HEK293 (cell line): Measurements from ENCODE around the gene ZSCAN10.

Source experiments
- GLI4 ChIP-seq: fragments of 450-650 bp; formaldehyde crosslinking; IDR thresholded peaks from 2 replicates; pipeline ENCODE4 v1.5.1; 2016; ENCODE audit warnings: missing biosample characterization, missing genetic modification characterization
- KLF10 ChIP-seq: fragments of 450-650 bp; IDR thresholded peaks from 2 replicates; pipeline ENCODE4 v1.5.1; 2018; ENCODE audit warnings: missing biosample characterization, mild to moderate bottlenecking, missing genetic modification characterization
- MEIS1 ChIP-seq: sonication (generic); formaldehyde crosslinking; IDR thresholded peaks from 2 replicates; pipeline ENCODE4 v1.8.1; 2022; ENCODE audit warnings: missing genetic modification reagents, mild to moderate bottlenecking, borderline replicate concordance
- MYNN ChIP-seq: fragments of 450-650 bp; formaldehyde crosslinking; IDR thresholded peaks from 2 replicates; pipeline ENCODE4 v1.5.1; 2016; ENCODE audit warnings: missing biosample characterization, missing genetic modification characterization, borderline replicate concordance
- SCRT2 ChIP-seq: fragments of 450-650 bp; formaldehyde crosslinking; IDR thresholded peaks from 2 replicates; pipeline ENCODE4 v1.5.1; 2016; ENCODE audit warnings: missing biosample characterization, missing genetic modification characterization
- WT1 ChIP-seq: fragments of 450-650 bp; formaldehyde crosslinking; IDR thresholded peaks from 2 replicates; pipeline ENCODE4 v1.5.1; 2016; ENCODE audit warnings: missing biosample characterization, missing genetic modification characterization
- ZBTB1 ChIP-seq: fragments of 450-650 bp; formaldehyde crosslinking; IDR thresholded peaks from 2 replicates; pipeline ENCODE4 v1.5.1; 2016; ENCODE audit warnings: missing biosample characterization, missing genetic modification characterization
- ZBTB48 ChIP-seq: fragments of 450-650 bp; formaldehyde crosslinking; IDR thresholded peaks from 2 replicates; pipeline ENCODE4 v1.5.1; 2016; ENCODE audit warnings: missing biosample characterization, missing genetic modification characterization
- ZFHX2 ChIP-seq: fragments of 450-650 bp; formaldehyde crosslinking; conservative IDR thresholded peaks from 2 replicates; pipeline ENCODE4 v1.5.1; 2016; ENCODE audit warnings: missing biosample characterization, missing genetic modification characterization
- ZIC2 ChIP-seq: fragments of 450-650 bp; formaldehyde crosslinking; IDR thresholded peaks from 2 replicates; pipeline ENCODE4 v1.5.1; 2016; ENCODE audit warnings: missing biosample characterization, missing genetic modification characterization
- ZNF133 ChIP-seq: fragments of 450-650 bp; formaldehyde crosslinking; IDR thresholded peaks from 2 replicates; pipeline ENCODE4 v1.5.1; 2016; ENCODE audit warnings: missing biosample characterization, missing genetic modification characterization
- ZNF174 ChIP-seq: fragments of 450-650 bp; formaldehyde crosslinking; IDR thresholded peaks from 2 replicates; pipeline ENCODE4 v1.5.0; 2017; ENCODE audit warnings: missing biosample characterization, mild to moderate bottlenecking, missing genetic modification characterization
- ZNF175 ChIP-seq: fragments of 450-650 bp; formaldehyde crosslinking; IDR thresholded peaks from 2 replicates; pipeline ENCODE4 v1.5.1; 2016; ENCODE audit warnings: missing biosample characterization, missing genetic modification characterization
- ZNF19 ChIP-seq: fragments of 450-650 bp; formaldehyde crosslinking; IDR thresholded peaks from 2 replicates; pipeline ENCODE4; 2016; ENCODE audit warnings: missing biosample characterization, missing genetic modification characterization, low read depth
- ZNF23 ChIP-seq: fragments of 450-650 bp; formaldehyde crosslinking; IDR thresholded peaks from 2 replicates; pipeline ENCODE4 v1.5.1; 2016; ENCODE audit warnings: missing biosample characterization, missing genetic modification characterization, borderline replicate concordance
- ZNF302 ChIP-seq: fragments of 450-650 bp; formaldehyde crosslinking; IDR thresholded peaks from 2 replicates; pipeline ENCODE4 v1.5.1; 2016; ENCODE audit warnings: missing biosample characterization, missing genetic modification characterization, low read depth
- ZNF335 ChIP-seq: fragments of 450-650 bp; formaldehyde crosslinking; conservative IDR thresholded peaks from 2 replicates; pipeline ENCODE4 v1.5.1; 2016; ENCODE audit warnings: missing biosample characterization, missing genetic modification characterization
- ZNF341 ChIP-seq: fragments of 450-650 bp; formaldehyde crosslinking; IDR thresholded peaks from 2 replicates; pipeline ENCODE4; 2016; ENCODE audit warnings: low read depth, missing biosample characterization, missing genetic modification characterization
- ZNF350 ChIP-seq: fragments of 450-650 bp; formaldehyde crosslinking; IDR thresholded peaks from 2 replicates; pipeline ENCODE4 v1.5.0; 2017; ENCODE audit warnings: missing biosample characterization, mild to moderate bottlenecking, missing genetic modification characterization
- ZNF433 ChIP-seq: fragments of 450-650 bp; formaldehyde crosslinking; IDR thresholded peaks from 2 replicates; pipeline ENCODE4 v1.5.1; 2016; ENCODE audit warnings: missing biosample characterization, missing genetic modification characterization, low read depth
- ZNF473 ChIP-seq: fragments of 450-650 bp; formaldehyde crosslinking; IDR thresholded peaks from 2 replicates; pipeline ENCODE4 v1.5.1; 2017; ENCODE audit warnings: missing biosample characterization, missing genetic modification characterization
- ZNF555 ChIP-seq: fragments of 450-650 bp; formaldehyde crosslinking; conservative IDR thresholded peaks from 2 replicates; pipeline ENCODE4 v1.5.1; 2017; ENCODE audit warnings: missing biosample characterization, mild to moderate bottlenecking, missing genetic modification characterization, inconsistent platforms
- ZNF585B ChIP-seq: fragments of 450-650 bp; formaldehyde crosslinking; IDR thresholded peaks from 2 replicates; pipeline ENCODE4 v1.5.1; 2016; ENCODE audit warnings: missing biosample characterization, missing genetic modification characterization
- ZNF600 ChIP-seq: fragments of 450-650 bp; formaldehyde crosslinking; IDR thresholded peaks from 2 replicates; pipeline ENCODE4 v1.5.1; 2016; ENCODE audit warnings: missing biosample characterization, missing genetic modification characterization
- ZNF660 ChIP-seq: fragments of 450-650 bp; IDR thresholded peaks from 2 replicates; pipeline ENCODE4 v1.5.1; 2018; ENCODE audit warnings: missing biosample characterization, mild to moderate bottlenecking, missing genetic modification characterization
- ZNF747 ChIP-seq: fragments of 450-650 bp; formaldehyde crosslinking; IDR thresholded peaks from 2 replicates; pipeline ENCODE4 v1.5.1; 2016; ENCODE audit warnings: missing biosample characterization, missing genetic modification characterization
- ZSCAN23 ChIP-seq: fragments of 450-650 bp; formaldehyde crosslinking; IDR thresholded peaks from 2 replicates; pipeline ENCODE4 v1.5.1; 2016; ENCODE audit warnings: missing biosample characterization, missing genetic modification characterization
- TF ChIP-seq, protein P1 (sequence below): fragments of 450-650 bp; formaldehyde crosslinking; IDR thresholded peaks from 2 replicates; pipeline ENCODE4 v1.5.1; 2017; ENCODE audit warnings: missing biosample characterization, mild to moderate bottlenecking, missing genetic modification characterization, moderate library complexity
- TF ChIP-seq, protein P2 (sequence below): fragments of 450-650 bp; formaldehyde crosslinking; IDR thresholded peaks from 2 replicates; pipeline ENCODE4 v1.5.1; 2017; ENCODE audit warnings: missing biosample characterization, missing genetic modification characterization
- TF ChIP-seq, protein P3 (sequence below): fragments of 450-650 bp; formaldehyde crosslinking; IDR thresholded peaks from 2 replicates; pipeline ENCODE4 v1.5.1; 2017; ENCODE audit warnings: missing biosample characterization, missing genetic modification characterization
- TF ChIP-seq, protein P4 (sequence below): fragments of 450-650 bp; formaldehyde crosslinking; IDR thresholded peaks from 2 replicates; pipeline ENCODE4 v1.5.1; 2016; ENCODE audit warnings: missing biosample characterization, missing genetic modification characterization
- TF ChIP-seq, protein P5 (sequence below): fragments of 450-650 bp; formaldehyde crosslinking; IDR thresholded peaks from 2 replicates; pipeline ENCODE4 v1.5.1; 2016; ENCODE audit warnings: missing biosample characterization, missing genetic modification characterization, borderline replicate concordance

The ZSCAN10 gene

DNA sequence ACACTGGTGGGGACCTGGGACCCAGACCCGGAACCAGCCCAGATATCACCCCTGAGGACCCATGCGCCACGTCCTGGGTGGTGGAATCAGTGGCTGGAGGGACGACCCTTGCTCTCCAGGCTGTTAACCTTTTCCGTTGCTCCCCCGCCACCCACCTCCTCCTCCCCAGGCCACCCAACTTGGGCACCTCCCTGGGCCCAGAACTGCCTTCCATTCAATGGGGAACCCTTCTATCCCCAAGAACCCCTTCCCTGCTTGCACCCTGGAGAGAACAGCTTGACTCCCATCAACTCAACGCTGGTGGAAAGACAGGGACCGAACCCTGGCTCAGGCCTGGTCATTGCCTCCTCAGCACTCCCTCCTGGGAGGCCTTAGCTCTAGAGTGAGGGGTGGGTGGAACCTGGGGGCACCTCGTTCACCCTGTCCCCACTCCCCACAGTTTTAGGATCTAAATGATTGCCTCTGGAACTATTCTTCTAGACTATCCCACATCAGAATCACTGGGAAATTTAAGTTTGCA is 39.3 kb downstream of the ZSCAN10 start (continued):
- TF ChIP-seq, protein P1, sequence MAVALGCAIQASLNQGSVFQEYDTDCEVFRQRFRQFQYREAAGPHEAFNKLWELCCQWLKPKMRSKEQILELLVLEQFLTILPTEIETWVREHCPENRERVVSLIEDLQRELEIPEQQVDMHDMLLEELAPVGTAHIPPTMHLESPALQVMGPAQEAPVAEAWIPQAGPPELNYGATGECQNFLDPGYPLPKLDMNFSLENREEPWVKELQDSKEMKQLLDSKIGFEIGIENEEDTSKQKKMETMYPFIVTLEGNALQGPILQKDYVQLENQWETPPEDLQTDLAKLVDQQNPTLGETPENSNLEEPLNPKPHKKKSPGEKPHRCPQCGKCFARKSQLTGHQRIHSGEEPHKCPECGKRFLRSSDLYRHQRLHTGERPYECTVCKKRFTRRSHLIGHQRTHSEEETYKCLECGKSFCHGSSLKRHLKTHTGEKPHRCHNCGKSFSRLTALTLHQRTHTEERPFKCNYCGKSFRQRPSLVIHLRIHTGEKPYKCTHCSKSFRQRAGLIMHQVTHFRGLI (tag by site-specific recombination): no peak
- TF ChIP-seq ZNF302 (tag by site-specific recombination) (no peak), ZNF585B (tag by site-specific recombination) (no peak), ZNF335 (tag by site-specific recombination) (no peak), ZNF350 (tag by site-specific recombination) (no peak), ZBTB1 (tag by site-specific recombination) (no peak), ZNF174 (tag by site-specific recombination) (no peak), ZSCAN23 (no peak), KLF10 (tag by site-specific recombination) (no peak), ZNF660 (no peak), ZIC2 (peak; percentile 44), ZNF19 (tag by site-specific recombination) (no peak), SCRT2 (no peak), MYNN (tag by site-specific recombination) (no peak), ZNF133 (tag by site-specific recombination) (no peak), ZNF473 (tag by site-specific recombination) (no peak), GLI4 (0 out of 2 replicates have a peak, but pooled peaks have one; percentile 26), ZNF23 (no peak), ZNF175 (tag by site-specific recombination) (no peak), WT1 (no peak), ZNF433 (tag by site-specific recombination) (no peak), ZNF555 (tag by site-specific recombination) (no peak), MEIS1 (CRISPR knock-in tag) (no peak), ZNF747 (no peak), ZNF341 (tag by site-specific recombination) (0 out of 2 replicates have a peak, but pooled peaks have one; percentile 5), ZFHX2 (tag by site-specific recombination) (0 out of 2 replicates have a peak, but pooled peaks have one; percentile 5), ZNF600 (no peak), ZBTB48 (no peak)
- TF ChIP-seq, protein P2, sequence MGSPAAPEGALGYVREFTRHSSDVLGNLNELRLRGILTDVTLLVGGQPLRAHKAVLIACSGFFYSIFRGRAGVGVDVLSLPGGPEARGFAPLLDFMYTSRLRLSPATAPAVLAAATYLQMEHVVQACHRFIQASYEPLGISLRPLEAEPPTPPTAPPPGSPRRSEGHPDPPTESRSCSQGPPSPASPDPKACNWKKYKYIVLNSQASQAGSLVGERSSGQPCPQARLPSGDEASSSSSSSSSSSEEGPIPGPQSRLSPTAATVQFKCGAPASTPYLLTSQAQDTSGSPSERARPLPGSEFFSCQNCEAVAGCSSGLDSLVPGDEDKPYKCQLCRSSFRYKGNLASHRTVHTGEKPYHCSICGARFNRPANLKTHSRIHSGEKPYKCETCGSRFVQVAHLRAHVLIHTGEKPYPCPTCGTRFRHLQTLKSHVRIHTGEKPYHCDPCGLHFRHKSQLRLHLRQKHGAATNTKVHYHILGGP: no peak
- TF ChIP-seq, protein P3, sequence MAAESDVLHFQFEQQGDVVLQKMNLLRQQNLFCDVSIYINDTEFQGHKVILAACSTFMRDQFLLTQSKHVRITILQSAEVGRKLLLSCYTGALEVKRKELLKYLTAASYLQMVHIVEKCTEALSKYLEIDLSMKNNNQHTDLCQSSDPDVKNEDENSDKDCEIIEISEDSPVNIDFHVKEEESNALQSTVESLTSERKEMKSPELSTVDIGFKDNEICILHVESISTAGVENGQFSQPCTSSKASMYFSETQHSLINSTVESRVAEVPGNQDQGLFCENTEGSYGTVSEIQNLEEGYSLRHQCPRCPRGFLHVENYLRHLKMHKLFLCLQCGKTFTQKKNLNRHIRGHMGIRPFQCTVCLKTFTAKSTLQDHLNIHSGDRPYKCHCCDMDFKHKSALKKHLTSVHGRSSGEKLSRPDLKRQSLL: no peak
- TF ChIP-seq, protein P4, sequence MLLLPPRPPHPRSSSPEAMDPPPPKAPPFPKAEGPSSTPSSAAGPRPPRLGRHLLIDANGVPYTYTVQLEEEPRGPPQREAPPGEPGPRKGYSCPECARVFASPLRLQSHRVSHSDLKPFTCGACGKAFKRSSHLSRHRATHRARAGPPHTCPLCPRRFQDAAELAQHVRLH: no peak
- TF ChIP-seq, protein P5, sequence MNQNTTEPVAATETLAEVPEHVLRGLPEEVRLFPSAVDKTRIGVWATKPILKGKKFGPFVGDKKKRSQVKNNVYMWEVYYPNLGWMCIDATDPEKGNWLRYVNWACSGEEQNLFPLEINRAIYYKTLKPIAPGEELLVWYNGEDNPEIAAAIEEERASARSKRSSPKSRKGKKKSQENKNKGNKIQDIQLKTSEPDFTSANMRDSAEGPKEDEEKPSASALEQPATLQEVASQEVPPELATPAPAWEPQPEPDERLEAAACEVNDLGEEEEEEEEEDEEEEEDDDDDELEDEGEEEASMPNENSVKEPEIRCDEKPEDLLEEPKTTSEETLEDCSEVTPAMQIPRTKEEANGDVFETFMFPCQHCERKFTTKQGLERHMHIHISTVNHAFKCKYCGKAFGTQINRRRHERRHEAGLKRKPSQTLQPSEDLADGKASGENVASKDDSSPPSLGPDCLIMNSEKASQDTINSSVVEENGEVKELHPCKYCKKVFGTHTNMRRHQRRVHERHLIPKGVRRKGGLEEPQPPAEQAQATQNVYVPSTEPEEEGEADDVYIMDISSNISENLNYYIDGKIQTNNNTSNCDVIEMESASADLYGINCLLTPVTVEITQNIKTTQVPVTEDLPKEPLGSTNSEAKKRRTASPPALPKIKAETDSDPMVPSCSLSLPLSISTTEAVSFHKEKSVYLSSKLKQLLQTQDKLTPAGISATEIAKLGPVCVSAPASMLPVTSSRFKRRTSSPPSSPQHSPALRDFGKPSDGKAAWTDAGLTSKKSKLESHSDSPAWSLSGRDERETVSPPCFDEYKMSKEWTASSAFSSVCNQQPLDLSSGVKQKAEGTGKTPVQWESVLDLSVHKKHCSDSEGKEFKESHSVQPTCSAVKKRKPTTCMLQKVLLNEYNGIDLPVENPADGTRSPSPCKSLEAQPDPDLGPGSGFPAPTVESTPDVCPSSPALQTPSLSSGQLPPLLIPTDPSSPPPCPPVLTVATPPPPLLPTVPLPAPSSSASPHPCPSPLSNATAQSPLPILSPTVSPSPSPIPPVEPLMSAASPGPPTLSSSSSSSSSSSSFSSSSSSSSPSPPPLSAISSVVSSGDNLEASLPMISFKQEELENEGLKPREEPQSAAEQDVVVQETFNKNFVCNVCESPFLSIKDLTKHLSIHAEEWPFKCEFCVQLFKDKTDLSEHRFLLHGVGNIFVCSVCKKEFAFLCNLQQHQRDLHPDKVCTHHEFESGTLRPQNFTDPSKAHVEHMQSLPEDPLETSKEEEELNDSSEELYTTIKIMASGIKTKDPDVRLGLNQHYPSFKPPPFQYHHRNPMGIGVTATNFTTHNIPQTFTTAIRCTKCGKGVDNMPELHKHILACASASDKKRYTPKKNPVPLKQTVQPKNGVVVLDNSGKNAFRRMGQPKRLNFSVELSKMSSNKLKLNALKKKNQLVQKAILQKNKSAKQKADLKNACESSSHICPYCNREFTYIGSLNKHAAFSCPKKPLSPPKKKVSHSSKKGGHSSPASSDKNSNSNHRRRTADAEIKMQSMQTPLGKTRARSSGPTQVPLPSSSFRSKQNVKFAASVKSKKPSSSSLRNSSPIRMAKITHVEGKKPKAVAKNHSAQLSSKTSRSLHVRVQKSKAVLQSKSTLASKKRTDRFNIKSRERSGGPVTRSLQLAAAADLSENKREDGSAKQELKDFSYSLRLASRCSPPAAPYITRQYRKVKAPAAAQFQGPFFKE (tag by site-specific recombination): no peak
